Endothelial cell of umbilical vein (primary cell): Measurements from ENCODE around the gene TPCN2. TPM values are rescaled to one million over a fixed set of nuclear protein-coding genes. Genes with fewer than 3 reads are reported as not detected.

Experiments used
- BruUV-seq: library from RNA; stranded (reverse); fragments of 400-500 nt; replicated peaks from 2 replicates; lab custom pipeline; 2021; lab: Mats Ljungman, UMichigan
- CTCF ChIA-PET: fragments of 300-600, 350-600 bp; sonication (Branson Sonifier 250); formaldehyde crosslinking; loops from one replicate; lab custom pipeline; 2021; ENCODE audit warnings: antibody characterized with exemption, inconsistent platforms; lab: Charles Lee
- POLR2A ChIA-PET: fragments of 300-600, 350-600 bp; sonication (Branson Sonifier 250); formaldehyde crosslinking; loops from one replicate; lab custom pipeline; 2021; ENCODE audit warnings: antibody characterized with exemption, inconsistent platforms; lab: Charles Lee
- DNase-seq: peaks from one replicate; pipeline ENCODE4 v3.0.0-alpha.2; 2011; ENCODE audit warnings: low read depth, low spot score
- FAIRE-seq: peaks from 2 replicates; lab custom pipeline; 2011; peaks lifted over from hg19 to GRCh38; lab: Jason Lieb, UNC
- H2AFZ ChIP-seq: 2 replicates; pipeline ENCODE4 v1.6.0; 2012; ENCODE audit warnings: low read depth, low read length, control low read depth, inconsistent platforms
- H3K27ac ChIP-seq: 2 replicates; pipeline ENCODE4 v1.5.1; 2011; ENCODE audit warnings: low read depth, mild to moderate bottlenecking, control low read depth, low read length, moderate library complexity; ENCODE audit not compliant: insufficient read depth
- H3K27me3 ChIP-seq, 2 experiments: 2 replicates each; pipeline versions ENCODE4 v1.6.0 to v1.6.1; 2011; ENCODE audit warnings: low read length in 2 of 2, mixed read lengths in 1 of 2; ENCODE audit not compliant: control insufficient read depth in 2 of 2, insufficient read depth in 2 of 2
- H3K36me3 ChIP-seq, 2 experiments: 2 replicates in 1 of 2; 3 replicates in 1 of 2; pipeline ENCODE4 v1.5.1; 2011; ENCODE audit warnings: low read length in 2 of 2, mild to moderate bottlenecking in 1 of 2, moderate library complexity in 1 of 2; ENCODE audit not compliant: control insufficient read depth in 2 of 2, insufficient read depth in 2 of 2; ENCODE audit errors: extremely low read depth in 1 of 2
- H3K4me1 ChIP-seq: 3 replicates; pipeline ENCODE4 v1.5.1; 2011; ENCODE audit warnings: mild to moderate bottlenecking, low read length; ENCODE audit not compliant: control insufficient read depth, insufficient read depth; ENCODE audit errors: extremely low read depth
- H3K4me2 ChIP-seq: 2 replicates; pipeline ENCODE4 v1.6.1; 2011; ENCODE audit warnings: low read length, control low read depth, mixed read lengths; ENCODE audit not compliant: insufficient read depth
- H3K4me3 ChIP-seq, 3 experiments: fragments of 200-600 bp in 1 of 3; sonication (generic), shearing (Covaris generic) in 1 of 3; replicated peaks in 1 of 3; 2 replicates each; pipeline ENCODE4 v1.5.1; 2011 to 2016; ENCODE audit warnings: control low read depth in 3 of 3, low read length in 3 of 3, mild to moderate bottlenecking in 2 of 3, inconsistent platforms in 1 of 3, low read depth in 1 of 3, moderate library complexity in 1 of 3; ENCODE audit not compliant: insufficient read depth in 1 of 3
- H3K79me2 ChIP-seq: 2 replicates; pipeline ENCODE4 v1.6.0; 2012; ENCODE audit warnings: low read length, inconsistent platforms; ENCODE audit not compliant: control insufficient read depth, insufficient read depth
- H3K9ac ChIP-seq: replicated peaks from 2 replicates; pipeline ENCODE3; 2011; ENCODE audit warnings: low read length, control low read depth; ENCODE audit not compliant: insufficient read depth; ENCODE audit errors: extremely low read depth
- H3K9me1 ChIP-seq: replicated peaks from 3 replicates; pipeline ENCODE4 v1.6.0; 2011; ENCODE audit warnings: mild to moderate bottlenecking, low read length; ENCODE audit not compliant: control insufficient read depth, insufficient read depth; ENCODE audit errors: extremely low read depth
- H3K9me3 ChIP-seq: replicated peaks from 2 replicates; pipeline ENCODE4 v1.5.1; 2012; ENCODE audit warnings: low read length, inconsistent platforms; ENCODE audit not compliant: control insufficient read depth, insufficient read depth
- H4K20me1 ChIP-seq: replicated peaks from 2 replicates; pipeline ENCODE3; 2011; ENCODE audit warnings: mild to moderate bottlenecking, low read length; ENCODE audit not compliant: control insufficient read depth, insufficient read depth; ENCODE audit errors: extremely low read depth
- EZH2 ChIP-seq: IDR thresholded peaks from 2 replicates; pipeline ENCODE4 v1.6.1; 2012; ENCODE audit warnings: borderline replicate concordance, low read depth, mild to moderate bottlenecking, moderate library complexity, low read length, inconsistent platforms; ENCODE audit not compliant: severe bottlenecking
- FOS ChIP-seq: IDR thresholded peaks from 2 replicates; pipeline ENCODE4 v1.6.1; 2011; ENCODE audit warnings: mild to moderate bottlenecking, low read length, moderate library complexity, borderline replicate concordance; ENCODE audit not compliant: insufficient read depth
- GATA2 ChIP-seq: IDR thresholded peaks from 2 replicates; pipeline ENCODE4 v1.7.0; 2011; ENCODE audit warnings: low read depth, mild to moderate bottlenecking, moderate library complexity, mixed read lengths, low read length; ENCODE audit not compliant: insufficient read length, insufficient read depth
- JUN ChIP-seq: IDR thresholded peaks from 2 replicates; pipeline ENCODE4 v1.6.1; 2011; ENCODE audit warnings: borderline replicate concordance, low read depth; ENCODE audit not compliant: insufficient read length, insufficient read depth
- MAX ChIP-seq: IDR thresholded peaks from 2 replicates; pipeline ENCODE4 v1.6.1; 2011; ENCODE audit not compliant: insufficient read depth, insufficient read length
- MYC ChIP-seq: IDR thresholded peaks from one replicate; pipeline ENCODE4 v1.6.1; 2011; ENCODE audit warnings: mild to moderate bottlenecking, low read depth, low read length
- POLR2A ChIP-seq: IDR thresholded peaks from 2 replicates; pipeline ENCODE4 v1.6.1; 2012; ENCODE audit warnings: low read depth, mild to moderate bottlenecking, control low read depth, low read length
- POLR2AphosphoS5 ChIP-seq: IDR thresholded peaks from 2 replicates; pipeline ENCODE4 v1.6.1; 2012; ENCODE audit warnings: low read depth, mild to moderate bottlenecking, control low read depth, low read length, moderate library complexity; ENCODE audit not compliant: insufficient read depth
- dilution Hi-C: fragments of 300-500 bp; cut with MboI; formaldehyde crosslinking; loops from one replicate; pipeline ENCODE4 v1.15.0; 2019; ENCODE audit warnings: low sequenced_read_pairs; ENCODE audit not compliant: extremely low pct_ligation_motif_present
- intact Hi-C: fragments of 100-400 bp; cut with micrococcal nuclease; formaldehyde crosslinking; loops from one replicate; pipeline ENCODE4 v1.10.0; 2022
- polyA plus RNA-seq, 4 experiments: library from polyadenylated mRNA; depleted of rRNA in 3 of 4; stranded (reverse) in 3 of 4; unstranded in 1 of 4; fragments of >200 nt; gene quantifications; 2 replicates each; pipeline versions ENCODE4 v1.2.1 to v1.2.3, GENCODE V29; 2011 to 2012; ENCODE audit warnings: missing spikeins in 1 of 4
- total RNA-seq: library from RNA; stranded (reverse); gene quantifications from 2 replicates; pipeline ENCODE4 v1.2.3, GENCODE V29; 2021
- TF ChIP-seq, protein P1 (sequence below), 2 donors: IDR thresholded peaks; 1 replicate in 1 of 2; 2 replicates in 1 of 2; pipeline ENCODE4 v1.5.1; 2011; ENCODE audit warnings: low read length in 2 of 2, mild to moderate bottlenecking in 2 of 2, moderate library complexity in 2 of 2, control low read depth in 1 of 2, inconsistent platforms in 1 of 2, low read depth in 1 of 2; ENCODE audit not compliant: insufficient read depth in 1 of 2; ENCODE audit errors: extremely low read depth in 1 of 2

The TPCN2 gene
- total and polyA plus RNA-seq, 2 donors (not counting 3 experiments of a cell fraction or from before 2014, with no cell fraction given) = 10.3 to 13.4 TPM

DNA sequence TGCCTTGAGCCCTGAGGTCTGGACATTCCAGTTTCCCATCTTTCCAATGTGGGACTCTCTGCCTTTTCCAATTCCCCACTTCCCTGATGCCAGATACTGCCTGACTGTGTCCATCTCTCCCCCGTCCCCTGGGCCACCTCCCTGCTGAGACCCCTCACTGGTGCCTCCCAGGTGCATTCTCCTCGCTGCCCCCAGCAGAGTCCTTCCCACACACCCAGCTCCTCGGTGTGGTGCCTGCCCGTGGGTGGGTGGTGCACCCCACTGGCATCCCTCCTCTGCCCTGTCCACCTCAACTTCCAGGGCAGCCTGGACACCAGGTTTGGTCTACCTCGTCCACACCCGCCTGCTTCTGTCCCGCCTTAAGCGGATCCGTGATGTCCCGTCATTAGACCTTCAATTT lies 30.8 kb upstream of the TPCN2 start:
- no peak overlapping the region for H3K4me3 ChIP-seq
- H3K9me1 ChIP-seq = no peaks in the 10 kb centered on the region
- TF ChIP-seq FOS (no peak), EZH2 (no peak), MAX (no peak), POLR2A (no peak), JUN (no peak), POLR2AphosphoS5 (no peak), MYC (no peak), GATA2 (no peak)
- TF ChIP-seq, protein P1, sequence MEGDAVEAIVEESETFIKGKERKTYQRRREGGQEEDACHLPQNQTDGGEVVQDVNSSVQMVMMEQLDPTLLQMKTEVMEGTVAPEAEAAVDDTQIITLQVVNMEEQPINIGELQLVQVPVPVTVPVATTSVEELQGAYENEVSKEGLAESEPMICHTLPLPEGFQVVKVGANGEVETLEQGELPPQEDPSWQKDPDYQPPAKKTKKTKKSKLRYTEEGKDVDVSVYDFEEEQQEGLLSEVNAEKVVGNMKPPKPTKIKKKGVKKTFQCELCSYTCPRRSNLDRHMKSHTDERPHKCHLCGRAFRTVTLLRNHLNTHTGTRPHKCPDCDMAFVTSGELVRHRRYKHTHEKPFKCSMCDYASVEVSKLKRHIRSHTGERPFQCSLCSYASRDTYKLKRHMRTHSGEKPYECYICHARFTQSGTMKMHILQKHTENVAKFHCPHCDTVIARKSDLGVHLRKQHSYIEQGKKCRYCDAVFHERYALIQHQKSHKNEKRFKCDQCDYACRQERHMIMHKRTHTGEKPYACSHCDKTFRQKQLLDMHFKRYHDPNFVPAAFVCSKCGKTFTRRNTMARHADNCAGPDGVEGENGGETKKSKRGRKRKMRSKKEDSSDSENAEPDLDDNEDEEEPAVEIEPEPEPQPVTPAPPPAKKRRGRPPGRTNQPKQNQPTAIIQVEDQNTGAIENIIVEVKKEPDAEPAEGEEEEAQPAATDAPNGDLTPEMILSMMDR (IDR thresholded peaks at IDR 0.05; ENCODE audit: extremely low read depth in 1 of 2, insufficient read depth in 1 of 2, low read depth in 1 of 2, low read length in 2 of 2) = no peak
- no peaks in the 10 kb centered on the region for H3K79me2 ChIP-seq
- no peak for FAIRE-seq
- H3K4me1 ChIP-seq = no peaks in the 10 kb centered on the region
- POLR2A ChIA-PET = no interaction called here
- H3K9ac ChIP-seq = no peak overlapping the region
- intact Hi-C loops = no loop called here
- no peaks in the 10 kb centered on the region for H3K9me3 ChIP-seq
- no peak overlapping the region for H3K4me2 ChIP-seq
- H3K27me3 ChIP-seq = peaks cover 15 to 20% of the 10 kb centered on the region in 2 experiments
- CTCF ChIA-PET = no interaction called here
- no peaks in the 10 kb centered on the region for H4K20me1 ChIP-seq
- no peak overlapping the region for H3K27ac ChIP-seq
- dilution Hi-C loops = no loop called here
- BruUV-seq = no TSS peak
- H2AFZ ChIP-seq = no peak overlapping the region
- DNase-seq = no peak
- no peaks in the 10 kb centered on the region for H3K36me3 ChIP-seq
